PC-9 (cell line): ENCODE measurements around the gene RNF212.

Source experiments
- EZH2 ChIP-seq: fragments of 200-600 bp; sonication (generic); IDR thresholded peaks from 2 replicates; pipeline ENCODE4 v1.8.0; 2017; ENCODE audit warnings: antibody characterized with exemption, low read depth
- TF ChIP-seq, protein P1 (sequence below): fragments of 200-600 bp; sonication (generic); conservative IDR thresholded peaks from 2 replicates; pipeline ENCODE4 v1.6.1; 2017; ENCODE audit warnings: mixed run types, antibody characterized with exemption, mild to moderate bottlenecking, moderate library complexity

DNA sequence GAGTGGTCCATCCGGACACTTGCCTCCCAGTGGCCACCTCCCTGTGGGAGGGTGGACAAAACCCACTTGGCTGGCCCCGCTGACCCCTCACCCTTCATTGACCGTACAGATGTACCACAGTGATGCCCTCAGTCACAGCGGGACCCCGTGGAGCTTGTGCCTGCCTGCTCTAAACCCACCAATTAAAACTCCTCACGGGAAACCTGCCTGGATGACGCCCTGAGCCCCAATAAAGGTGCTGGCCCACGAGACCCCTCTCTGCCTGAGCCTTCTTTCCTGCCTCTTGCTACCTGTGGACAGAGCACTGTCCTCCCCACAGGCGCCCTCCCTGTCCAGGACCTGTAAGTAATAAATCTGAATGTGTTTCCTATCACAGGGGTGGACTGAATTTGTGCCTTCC lies 32.9 kb downstream of the RNF212 start:
- no peak for TF ChIP-seq EZH2
- TF ChIP-seq, protein P1, sequence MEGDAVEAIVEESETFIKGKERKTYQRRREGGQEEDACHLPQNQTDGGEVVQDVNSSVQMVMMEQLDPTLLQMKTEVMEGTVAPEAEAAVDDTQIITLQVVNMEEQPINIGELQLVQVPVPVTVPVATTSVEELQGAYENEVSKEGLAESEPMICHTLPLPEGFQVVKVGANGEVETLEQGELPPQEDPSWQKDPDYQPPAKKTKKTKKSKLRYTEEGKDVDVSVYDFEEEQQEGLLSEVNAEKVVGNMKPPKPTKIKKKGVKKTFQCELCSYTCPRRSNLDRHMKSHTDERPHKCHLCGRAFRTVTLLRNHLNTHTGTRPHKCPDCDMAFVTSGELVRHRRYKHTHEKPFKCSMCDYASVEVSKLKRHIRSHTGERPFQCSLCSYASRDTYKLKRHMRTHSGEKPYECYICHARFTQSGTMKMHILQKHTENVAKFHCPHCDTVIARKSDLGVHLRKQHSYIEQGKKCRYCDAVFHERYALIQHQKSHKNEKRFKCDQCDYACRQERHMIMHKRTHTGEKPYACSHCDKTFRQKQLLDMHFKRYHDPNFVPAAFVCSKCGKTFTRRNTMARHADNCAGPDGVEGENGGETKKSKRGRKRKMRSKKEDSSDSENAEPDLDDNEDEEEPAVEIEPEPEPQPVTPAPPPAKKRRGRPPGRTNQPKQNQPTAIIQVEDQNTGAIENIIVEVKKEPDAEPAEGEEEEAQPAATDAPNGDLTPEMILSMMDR, result no peak
